HCT116 (cell line): ENCODE data around the gene SNN. TPM values are rescaled to one million over a fixed set of nuclear protein-coding genes. Genes with fewer than 3 reads are reported as not detected.

Source experiments
- ATAC-seq: fragments of 200-7000 bp; cut with Tn5 transposase; 2 replicates; pipeline ENCODE4 v1.9.1; 2020; ENCODE audit warnings: mild to moderate bottlenecking, moderate library complexity
- BruUV-seq: library from RNA; stranded (reverse); fragments of 400-500 nt; replicated peaks from 2 replicates; lab custom pipeline; 2021; lab: Mats Ljungman, UMichigan
- CTCF ChIA-PET: fragments of 300-600 bp; sonication (Branson Sonifier 250); formaldehyde crosslinking; loops from one replicate; lab custom pipeline; 2021; ENCODE audit warnings: antibody characterized with exemption; lab: Charles Lee
- POLR2A ChIA-PET: fragments of 300-600, 350-600 bp; sonication (Branson Sonifier 250); formaldehyde crosslinking; loops from one replicate; lab custom pipeline; 2021; ENCODE audit warnings: antibody characterized with exemption; lab: Charles Lee
- RAD21 ChIA-PET, 2 experiments: fragments of 300-600 bp; sonication (Branson Sonifier 250); formaldehyde crosslinking; loops; one replicate each; lab custom pipeline; 2023; ENCODE audit warnings: low total read pairs in 2 of 2; ENCODE audit not compliant: uncharacterized antibody in 2 of 2, unreplicated experiment in 2 of 2, low non-redundant PET in 1 of 2; lab: Charles Lee
- DNase-seq: peaks from one replicate; pipeline ENCODE4 v3.0.0-alpha.2; 2010; ENCODE audit warnings: low read depth, low spot score
- H2AFZ ChIP-seq: fragments of 200-600 bp; shearing (Covaris generic), sonication (generic); 2 replicates; pipeline ENCODE4 v1.6.1; 2017; ENCODE audit warnings: low read depth, mixed run types, mixed read lengths, antibody characterized with exemption, low read length; ENCODE audit not compliant: poor library complexity, severe bottlenecking
- H3K27ac ChIP-seq: 2 replicates; pipeline ENCODE4 v1.5.1; 2012; ENCODE audit warnings: low read depth, low read length
- H3K27me3 ChIP-seq: fragments of 200-600 bp; sonication (generic); 2 replicates; pipeline ENCODE4 v1.6.1; 2016; ENCODE audit warnings: mixed run types, low read length, mixed read lengths; ENCODE audit not compliant: insufficient read depth
- H3K36me3 ChIP-seq, 2 experiments: fragments of 200-500 bp in 1 of 2; fragments of 200-600 bp in 1 of 2; sonication (Bioruptor generic) in 1 of 2; sonication (generic) in 1 of 2; 2 replicates each; pipeline versions ENCODE4 v1.5.1 to v1.6.1; 2014 to 2016; ENCODE audit warnings: low read length in 2 of 2, inconsistent platforms in 1 of 2, mixed read lengths in 1 of 2, mixed run types in 1 of 2; ENCODE audit not compliant: insufficient read depth in 2 of 2, control insufficient read depth in 1 of 2
- H3K4me1 ChIP-seq, 2 experiments: fragments of 200-600 bp in 1 of 2; sonication (generic) in 1 of 2; 2 replicates each; pipeline versions ENCODE4 v1.5.1 to v1.6.1; 2012 to 2017; ENCODE audit warnings: low read length in 2 of 2, inconsistent platforms in 1 of 2, mild to moderate bottlenecking in 1 of 2, mixed read lengths in 1 of 2, mixed run types in 1 of 2, moderate library complexity in 1 of 2; ENCODE audit not compliant: insufficient read depth in 2 of 2, control insufficient read depth in 1 of 2
- H3K4me2 ChIP-seq: fragments of 200-600 bp; sonication (generic); 2 replicates; pipeline ENCODE4 v1.6.1; 2017; ENCODE audit warnings: mixed run types, low read length, mixed read lengths
- H3K4me3 ChIP-seq, 2 experiments: fragments of 200-600 bp in 1 of 2; sonication (generic) in 1 of 2; replicated peaks in 1 of 2; 2 replicates each; pipeline ENCODE4 v1.5.1; 2011 to 2016; ENCODE audit warnings: low read length in 2 of 2, control low read depth in 1 of 2, low read depth in 1 of 2, mild to moderate bottlenecking in 1 of 2, mixed read lengths in 1 of 2, mixed run types in 1 of 2
- H3K79me2 ChIP-seq: fragments of 200-600 bp; sonication (generic); 2 replicates; pipeline ENCODE4 v1.6.1; 2017; ENCODE audit warnings: mild to moderate bottlenecking, mixed run types, low read length, moderate library complexity, mixed read lengths; ENCODE audit not compliant: insufficient read depth
- H3K9ac ChIP-seq: fragments of 200-600 bp; sonication (generic); 2 replicates; pipeline ENCODE4 v1.6.1; 2016; ENCODE audit warnings: low read length, mixed read lengths
- H3K9me2 ChIP-seq: fragments of 200-600 bp; sonication (generic), shearing (Covaris generic); 2 replicates; pipeline ENCODE4 v1.6.1; 2017; ENCODE audit warnings: mixed run types, mild to moderate bottlenecking, moderate library complexity; ENCODE audit not compliant: insufficient read depth
- H3K9me3 ChIP-seq, 2 experiments: fragments of 200-500 bp in 1 of 2; fragments of 200-600 bp in 1 of 2; sonication (Bioruptor generic) in 1 of 2; sonication (generic) in 1 of 2; 2 replicates each; pipeline ENCODE4 v1.6.1; 2014 to 2017; ENCODE audit warnings: low read length in 2 of 2, mixed read lengths in 2 of 2, inconsistent platforms in 1 of 2, low read depth in 1 of 2, mild to moderate bottlenecking in 1 of 2, mixed run types in 1 of 2, moderate library complexity in 1 of 2; ENCODE audit not compliant: control insufficient read depth in 1 of 2, insufficient read depth in 1 of 2
- H4K20me1 ChIP-seq: fragments of 200-600 bp; sonication (generic), shearing (Covaris generic); 2 replicates; pipeline ENCODE4 v1.6.1; 2017; ENCODE audit warnings: mixed run types, mild to moderate bottlenecking, moderate library complexity; ENCODE audit not compliant: insufficient read depth
- CEBPB ChIP-seq: IDR thresholded peaks from 2 replicates; pipeline ENCODE4 v1.6.1; 2012; ENCODE audit warnings: low read depth
- EGR1 ChIP-seq: IDR thresholded peaks from 2 replicates; pipeline ENCODE4 v1.6.1; 2012; ENCODE audit warnings: low read depth
- ELF1 ChIP-seq: IDR thresholded peaks from 2 replicates; pipeline ENCODE4 v1.6.1; 2012; ENCODE audit warnings: low read depth, borderline replicate concordance
- EZH2 ChIP-seq: fragments of 200-600 bp; sonication (generic); IDR thresholded peaks from 2 replicates; pipeline ENCODE4 v1.6.1; 2017; ENCODE audit warnings: antibody characterized with exemption, mixed run types
- FOSL1 ChIP-seq: IDR thresholded peaks from 2 replicates; pipeline ENCODE4 v1.6.1; 2012; ENCODE audit warnings: low read depth
- JUND ChIP-seq: IDR thresholded peaks from 2 replicates; pipeline ENCODE4 v1.6.1; 2012
- POLR2AphosphoS5 ChIP-seq: IDR thresholded peaks from 2 replicates; pipeline ENCODE4 v1.6.1; 2011; ENCODE audit warnings: mild to moderate bottlenecking, low read depth, low read length, moderate library complexity
- RAD21 ChIP-seq: IDR thresholded peaks from 2 replicates; pipeline ENCODE4 v1.6.1; 2012; ENCODE audit warnings: low read depth, mild to moderate bottlenecking
- SIN3A ChIP-seq: IDR thresholded peaks from 2 replicates; pipeline ENCODE4 v1.6.1; 2012; ENCODE audit warnings: low read depth
- SP1 ChIP-seq: IDR thresholded peaks from 2 replicates; pipeline ENCODE4 v1.6.1; 2012; ENCODE audit warnings: low read depth
- SRF ChIP-seq: IDR thresholded peaks from 2 replicates; pipeline ENCODE4 v1.6.1; 2012; ENCODE audit warnings: low read depth
- TCF7L2 ChIP-seq: IDR thresholded peaks from 2 replicates; pipeline ENCODE4 v1.7.0; 2011; ENCODE audit warnings: borderline replicate concordance, inconsistent platforms; ENCODE audit not compliant: insufficient read depth, insufficient read length; ENCODE audit errors: extremely low read depth
- ZFX ChIP-seq: fragments of 450-650 bp; IDR thresholded peaks from 2 replicates; pipeline ENCODE4 v1.6.1; 2017
- intact Hi-C: fragments of 100-400 bp; cut with micrococcal nuclease; formaldehyde crosslinking; loops from 2 replicates; pipeline ENCODE4 v1.10.0; 2022
- total RNA-seq: library from RNA; stranded (reverse); gene quantifications from one replicate; pipeline ENCODE4 v1.2.1, GENCODE V29; 2021; ENCODE audit not compliant: unreplicated experiment
- TF ChIP-seq, protein P1 (sequence below): IDR thresholded peaks from 2 replicates; pipeline ENCODE4 v1.6.1; 2012; ENCODE audit warnings: low read depth
- TF ChIP-seq, protein P2 (sequence below): IDR thresholded peaks from 2 replicates; pipeline ENCODE4 v1.6.1; 2012
- TF ChIP-seq, protein P3 (sequence below): IDR thresholded peaks from 2 replicates; pipeline ENCODE4 v1.6.1; 2012
- TF ChIP-seq, protein P4 (sequence below): IDR thresholded peaks from 2 replicates; pipeline ENCODE4 v1.6.1; 2011; ENCODE audit warnings: mild to moderate bottlenecking, low read length, moderate library complexity; ENCODE audit not compliant: insufficient replicate concordance; ENCODE audit errors: extremely low read depth

SNN gene
- total RNA-seq, 1 experiment from 2014 or later: 12.2 TPM

DNA sequence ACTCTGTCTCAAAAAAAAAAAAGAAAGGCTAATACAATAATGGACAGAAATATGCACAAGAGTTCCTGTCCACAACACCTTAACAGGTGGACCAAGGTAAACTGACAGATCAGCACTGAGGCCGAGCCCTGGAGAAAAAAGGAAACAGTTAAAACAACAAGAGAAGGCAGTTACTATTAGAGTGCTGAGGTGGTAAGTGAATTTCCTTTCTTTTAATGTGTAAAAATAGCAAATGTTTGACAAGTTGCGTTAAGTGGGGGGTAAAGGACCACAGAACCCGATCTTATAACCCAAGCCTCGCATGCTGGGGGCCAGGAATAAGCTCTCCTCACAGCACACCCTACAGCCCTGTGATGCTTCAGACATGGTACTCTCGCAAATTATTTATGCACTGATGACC lies 49.6 kb downstream of the SNN start (continued):
- TF ChIP-seq, protein P1, sequence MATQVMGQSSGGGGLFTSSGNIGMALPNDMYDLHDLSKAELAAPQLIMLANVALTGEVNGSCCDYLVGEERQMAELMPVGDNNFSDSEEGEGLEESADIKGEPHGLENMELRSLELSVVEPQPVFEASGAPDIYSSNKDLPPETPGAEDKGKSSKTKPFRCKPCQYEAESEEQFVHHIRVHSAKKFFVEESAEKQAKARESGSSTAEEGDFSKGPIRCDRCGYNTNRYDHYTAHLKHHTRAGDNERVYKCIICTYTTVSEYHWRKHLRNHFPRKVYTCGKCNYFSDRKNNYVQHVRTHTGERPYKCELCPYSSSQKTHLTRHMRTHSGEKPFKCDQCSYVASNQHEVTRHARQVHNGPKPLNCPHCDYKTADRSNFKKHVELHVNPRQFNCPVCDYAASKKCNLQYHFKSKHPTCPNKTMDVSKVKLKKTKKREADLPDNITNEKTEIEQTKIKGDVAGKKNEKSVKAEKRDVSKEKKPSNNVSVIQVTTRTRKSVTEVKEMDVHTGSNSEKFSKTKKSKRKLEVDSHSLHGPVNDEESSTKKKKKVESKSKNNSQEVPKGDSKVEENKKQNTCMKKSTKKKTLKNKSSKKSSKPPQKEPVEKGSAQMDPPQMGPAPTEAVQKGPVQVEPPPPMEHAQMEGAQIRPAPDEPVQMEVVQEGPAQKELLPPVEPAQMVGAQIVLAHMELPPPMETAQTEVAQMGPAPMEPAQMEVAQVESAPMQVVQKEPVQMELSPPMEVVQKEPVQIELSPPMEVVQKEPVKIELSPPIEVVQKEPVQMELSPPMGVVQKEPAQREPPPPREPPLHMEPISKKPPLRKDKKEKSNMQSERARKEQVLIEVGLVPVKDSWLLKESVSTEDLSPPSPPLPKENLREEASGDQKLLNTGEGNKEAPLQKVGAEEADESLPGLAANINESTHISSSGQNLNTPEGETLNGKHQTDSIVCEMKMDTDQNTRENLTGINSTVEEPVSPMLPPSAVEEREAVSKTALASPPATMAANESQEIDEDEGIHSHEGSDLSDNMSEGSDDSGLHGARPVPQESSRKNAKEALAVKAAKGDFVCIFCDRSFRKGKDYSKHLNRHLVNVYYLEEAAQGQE: no peak
- TF ChIP-seq, protein P2, sequence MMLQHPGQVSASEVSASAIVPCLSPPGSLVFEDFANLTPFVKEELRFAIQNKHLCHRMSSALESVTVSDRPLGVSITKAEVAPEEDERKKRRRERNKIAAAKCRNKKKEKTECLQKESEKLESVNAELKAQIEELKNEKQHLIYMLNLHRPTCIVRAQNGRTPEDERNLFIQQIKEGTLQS: no peak
- no peak for TF ChIP-seq JUND
- no peak for TF ChIP-seq POLR2AphosphoS5
- no peak for TF ChIP-seq SRF

DNA sequence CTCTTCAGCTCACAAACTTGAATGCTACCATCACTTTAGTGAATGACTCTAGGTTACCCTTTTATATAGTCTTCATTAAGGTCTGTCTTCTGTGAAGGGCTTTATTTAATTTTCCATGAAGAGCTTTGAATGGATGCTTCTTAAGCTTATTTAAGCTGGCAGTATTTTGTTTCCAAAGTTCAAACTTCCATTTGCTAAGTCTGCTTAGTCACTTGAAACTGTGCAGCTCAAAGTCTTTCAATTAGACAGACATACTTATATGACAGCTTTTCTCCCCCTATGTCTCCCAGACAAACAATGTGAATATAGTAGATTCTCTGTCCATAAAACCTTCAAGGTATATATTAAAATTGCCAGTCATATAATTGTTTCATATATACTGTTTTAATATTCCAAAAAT lies 50.9 kb downstream of the SNN start:
- H3K9ac ChIP-seq: no peak overlapping the region
- ChIA-PET POLR2A (interaction anchor here (0.6 to 0.8 kb wide), 2 partner anchors 12 to 44 kb away, joined by 3 to 4 read pairs; no protein-coding TSS in a partner anchor), RAD21 (no interaction called here), CTCF (interaction anchor here (0.9 to 1.2 kb wide), 2 partner anchors 187 to 323 kb away, joined by 3 to 4 read pairs; no protein-coding TSS in a partner anchor)
- no peak overlapping the region for H3K4me2 ChIP-seq
- no peak overlapping the region for H2AFZ ChIP-seq
- H3K27ac ChIP-seq: no peak overlapping the region
- H4K20me1 ChIP-seq: no peaks in the 10 kb centered on the region
- intact Hi-C loops: loop anchor here (10.0 kb wide), 1 partner anchor 754 kb away; no protein-coding TSS in a partner anchor
- no peak for DNase-seq
- H3K4me3 ChIP-seq: no peak overlapping the region
- no peak for ATAC-seq
- no peaks in the 10 kb centered on the region for H3K27me3 ChIP-seq
- H3K9me3 ChIP-seq: no peaks in the 10 kb centered on the region
- BruUV-seq: no TSS peak
- H3K79me2 ChIP-seq: peaks cover 10% of the 10 kb centered on the region
- H3K4me1 ChIP-seq: no peaks in the 10 kb centered on the region
- H3K36me3 ChIP-seq: peaks cover 9 to 22% of the 10 kb centered on the region in 2 experiments; a peak in 3 of 4 replicates
- H3K9me2 ChIP-seq: no peaks in the 10 kb centered on the region
- TF ChIP-seq, protein P3, sequence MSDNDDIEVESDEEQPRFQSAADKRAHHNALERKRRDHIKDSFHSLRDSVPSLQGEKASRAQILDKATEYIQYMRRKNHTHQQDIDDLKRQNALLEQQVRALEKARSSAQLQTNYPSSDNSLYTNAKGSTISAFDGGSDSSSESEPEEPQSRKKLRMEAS: no peak
- TF ChIP-seq, protein P1: no peak
- TF ChIP-seq POLR2AphosphoS5 (no peak), SRF (no peak), EGR1 (no peak), RAD21 (no peak), EZH2 (no peak), ZFX (no peak), CEBPB (no peak), SP1 (no peak), FOSL1 (no peak), TCF7L2 (no peak), ELF1 (no peak), SIN3A (no peak)
- TF ChIP-seq, protein P4, sequence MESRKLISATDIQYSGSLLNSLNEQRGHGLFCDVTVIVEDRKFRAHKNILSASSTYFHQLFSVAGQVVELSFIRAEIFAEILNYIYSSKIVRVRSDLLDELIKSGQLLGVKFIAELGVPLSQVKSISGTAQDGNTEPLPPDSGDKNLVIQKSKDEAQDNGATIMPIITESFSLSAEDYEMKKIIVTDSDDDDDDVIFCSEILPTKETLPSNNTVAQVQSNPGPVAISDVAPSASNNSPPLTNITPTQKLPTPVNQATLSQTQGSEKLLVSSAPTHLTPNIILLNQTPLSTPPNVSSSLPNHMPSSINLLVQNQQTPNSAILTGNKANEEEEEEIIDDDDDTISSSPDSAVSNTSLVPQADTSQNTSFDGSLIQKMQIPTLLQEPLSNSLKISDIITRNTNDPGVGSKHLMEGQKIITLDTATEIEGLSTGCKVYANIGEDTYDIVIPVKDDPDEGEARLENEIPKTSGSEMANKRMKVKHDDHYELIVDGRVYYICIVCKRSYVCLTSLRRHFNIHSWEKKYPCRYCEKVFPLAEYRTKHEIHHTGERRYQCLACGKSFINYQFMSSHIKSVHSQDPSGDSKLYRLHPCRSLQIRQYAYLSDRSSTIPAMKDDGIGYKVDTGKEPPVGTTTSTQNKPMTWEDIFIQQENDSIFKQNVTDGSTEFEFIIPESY: no peak
